Measurements from ENCODE around the gene GPN1.

DNA sequence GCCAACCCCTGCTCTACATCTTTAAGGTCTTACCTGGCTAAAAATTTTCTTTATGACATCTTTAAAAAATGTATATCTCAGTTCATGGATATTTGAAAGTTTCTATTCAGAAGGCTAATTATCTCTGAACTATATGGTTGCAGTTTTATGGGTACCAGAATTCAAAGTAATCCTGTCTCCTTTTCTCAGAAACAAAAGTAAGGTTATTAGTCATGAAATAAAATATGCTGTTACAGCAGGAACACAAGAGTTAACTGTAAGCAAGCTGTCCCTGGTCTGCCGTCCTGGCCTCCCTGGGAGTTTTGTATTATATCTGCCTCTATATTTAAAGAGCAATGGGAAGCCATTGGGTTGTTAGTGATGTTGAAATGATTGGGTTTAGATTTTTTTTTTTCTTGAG lies 68.8 kb downstream of the GPN1 start:
- TF ChIP-seq NR2C2 (CRISPR knock-in tag; IDR thresholded peaks at IDR 0.05) = no peak
- TF ChIP-seq, protein P1, sequence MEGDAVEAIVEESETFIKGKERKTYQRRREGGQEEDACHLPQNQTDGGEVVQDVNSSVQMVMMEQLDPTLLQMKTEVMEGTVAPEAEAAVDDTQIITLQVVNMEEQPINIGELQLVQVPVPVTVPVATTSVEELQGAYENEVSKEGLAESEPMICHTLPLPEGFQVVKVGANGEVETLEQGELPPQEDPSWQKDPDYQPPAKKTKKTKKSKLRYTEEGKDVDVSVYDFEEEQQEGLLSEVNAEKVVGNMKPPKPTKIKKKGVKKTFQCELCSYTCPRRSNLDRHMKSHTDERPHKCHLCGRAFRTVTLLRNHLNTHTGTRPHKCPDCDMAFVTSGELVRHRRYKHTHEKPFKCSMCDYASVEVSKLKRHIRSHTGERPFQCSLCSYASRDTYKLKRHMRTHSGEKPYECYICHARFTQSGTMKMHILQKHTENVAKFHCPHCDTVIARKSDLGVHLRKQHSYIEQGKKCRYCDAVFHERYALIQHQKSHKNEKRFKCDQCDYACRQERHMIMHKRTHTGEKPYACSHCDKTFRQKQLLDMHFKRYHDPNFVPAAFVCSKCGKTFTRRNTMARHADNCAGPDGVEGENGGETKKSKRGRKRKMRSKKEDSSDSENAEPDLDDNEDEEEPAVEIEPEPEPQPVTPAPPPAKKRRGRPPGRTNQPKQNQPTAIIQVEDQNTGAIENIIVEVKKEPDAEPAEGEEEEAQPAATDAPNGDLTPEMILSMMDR (IDR thresholded peaks at IDR 0.05) = no peak
